DND-41 (cell line): ENCODE measurements around the gene NF2.

ENCODE experiments used
- EZH2 ChIP-seq: IDR thresholded peaks from 3 replicates; pipeline ENCODE4 v1.6.1; 2012; ENCODE audit warnings: borderline replicate concordance, low read depth, mild to moderate bottlenecking, moderate library complexity, low read length, inconsistent platforms; ENCODE audit not compliant: severe bottlenecking
- TF ChIP-seq, protein P1 (sequence below): IDR thresholded peaks from 2 replicates; pipeline ENCODE4 v1.5.1; 2012; ENCODE audit warnings: borderline replicate concordance, low read length, moderate library complexity, mild to moderate bottlenecking; ENCODE audit not compliant: poor library complexity, severe bottlenecking; ENCODE audit errors: extremely low read depth

DNA sequence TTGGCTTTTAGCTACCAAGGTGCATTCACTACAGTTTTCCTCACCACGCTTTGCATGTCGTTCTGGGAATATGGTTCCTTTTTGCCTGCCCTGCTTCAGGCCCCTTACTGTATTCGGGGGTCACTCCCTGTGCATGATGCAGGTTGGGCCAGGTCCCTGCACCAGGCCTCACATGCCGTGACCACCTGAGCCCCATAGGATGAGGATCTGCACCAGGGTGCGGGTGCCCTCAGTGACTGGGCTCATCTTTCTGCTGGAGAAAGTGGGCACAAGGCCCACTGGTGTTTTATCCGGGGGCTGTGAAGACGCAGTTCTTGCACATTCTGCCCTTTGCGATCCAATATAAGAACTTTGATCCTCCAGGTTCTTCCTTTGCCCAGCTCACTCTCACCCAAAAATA lies 70.7 kb downstream of the NF2 start:
- TF ChIP-seq, protein P1, sequence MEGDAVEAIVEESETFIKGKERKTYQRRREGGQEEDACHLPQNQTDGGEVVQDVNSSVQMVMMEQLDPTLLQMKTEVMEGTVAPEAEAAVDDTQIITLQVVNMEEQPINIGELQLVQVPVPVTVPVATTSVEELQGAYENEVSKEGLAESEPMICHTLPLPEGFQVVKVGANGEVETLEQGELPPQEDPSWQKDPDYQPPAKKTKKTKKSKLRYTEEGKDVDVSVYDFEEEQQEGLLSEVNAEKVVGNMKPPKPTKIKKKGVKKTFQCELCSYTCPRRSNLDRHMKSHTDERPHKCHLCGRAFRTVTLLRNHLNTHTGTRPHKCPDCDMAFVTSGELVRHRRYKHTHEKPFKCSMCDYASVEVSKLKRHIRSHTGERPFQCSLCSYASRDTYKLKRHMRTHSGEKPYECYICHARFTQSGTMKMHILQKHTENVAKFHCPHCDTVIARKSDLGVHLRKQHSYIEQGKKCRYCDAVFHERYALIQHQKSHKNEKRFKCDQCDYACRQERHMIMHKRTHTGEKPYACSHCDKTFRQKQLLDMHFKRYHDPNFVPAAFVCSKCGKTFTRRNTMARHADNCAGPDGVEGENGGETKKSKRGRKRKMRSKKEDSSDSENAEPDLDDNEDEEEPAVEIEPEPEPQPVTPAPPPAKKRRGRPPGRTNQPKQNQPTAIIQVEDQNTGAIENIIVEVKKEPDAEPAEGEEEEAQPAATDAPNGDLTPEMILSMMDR = no peak
- TF ChIP-seq EZH2 = no peak
